Muscle of back (tissue), 11 donors: ENCODE measurements around the gene SV2C. TPM values are rescaled to one million over a fixed set of nuclear protein-coding genes. Genes with fewer than 3 reads are reported as not detected.

Source experiments
- DNase-seq, 3 donors: peaks; one replicate each; pipeline versions ENCODE4 v3.0.0 to v3.0.0-alpha.2; 2013
- polyA plus RNA-seq, 10 donors: library from polyadenylated mRNA; unstranded; fragments of 120-200 nt; gene quantifications; one replicate each; pipeline ENCODE4 v1.2.1, GENCODE V29; 2013; ENCODE audit not compliant: insufficient read length in 10 of 10

The SV2C gene
- polyA plus RNA-seq, 10 donors: 0.03 to 0.23 (median 0.06) TPM; not detected in 1

GRCh38 chr5:76379316-76379715, 296.1 kb downstream of the SV2C start:
- no peak for DNase-seq

- DNase-seq: no peak
These were observed 296.7 kb downstream of the SV2C start for GRCh38 chr5:76379855-76380254.

GRCh38 chr5:76380346-76381066, 297.3 kb downstream of the SV2C start:
- DNase-seq: no peak

GRCh38 chr5:76383126-76383832, 300.1 kb downstream of the SV2C start:
- no peak for DNase-seq

GRCh38 chr5:76384189-76384588, 301.0 kb downstream of the SV2C start:
- DNase-seq: no peak

- DNase-seq: no peak
These were observed 301.5 kb downstream of the SV2C start for GRCh38 chr5:76384705-76385104.

- DNase-seq: no peak
These were observed 302.4 kb downstream of the SV2C start for GRCh38 chr5:76385540-76385939.

- no peak for DNase-seq
These were observed 303.2 kb downstream of the SV2C start for GRCh38 chr5:76386360-76386759.

- DNase-seq: no peak
These were observed 305.1 kb downstream of the SV2C start for GRCh38 chr5:76388236-76388635.

GRCh38 chr5:76388791-76389512, 305.8 kb downstream of the SV2C start:
- no peak for DNase-seq

- no peak for DNase-seq
These were observed 306.5 kb downstream of the SV2C start for GRCh38 chr5:76389513-76390154.

GRCh38 chr5:76391014-76391413, 307.8 kb downstream of the SV2C start:
- DNase-seq: no peak

- DNase-seq: no peak
These were observed 310.0 kb downstream of the SV2C start for GRCh38 chr5:76393035-76393680.

GRCh38 chr5:76397200-76397599, 314.0 kb downstream of the SV2C start:
- DNase-seq: no peak

- no peak for DNase-seq
These were observed 316.1 kb downstream of the SV2C start for GRCh38 chr5:76399268-76399667.

GRCh38 chr5:76400466-76400865, 317.3 kb downstream of the SV2C start:
- DNase-seq: no peak

- peak in 1 of 3 donors; percentile 52 for DNase-seq
These were observed 318.6 kb downstream of the SV2C start for GRCh38 chr5:76401801-76402250.

- DNase-seq: peak in 2 of 3 donors; percentile 62 to 75
These were observed 319.2 kb downstream of the SV2C start for GRCh38 chr5:76402251-76402885.

GRCh38 chr5:76402886-76403765, 319.9 kb downstream of the SV2C start, which contains the start of gene IQGAP2:
TSS of gene IQGAP2 (plus strand) at chr5:76403285. CDS start at chr5:76403546, 261 bp downstream.
- peak; percentile 67 to 94 (median 88) for DNase-seq
